SK-N-SH (cell line): Measurements from ENCODE around the gene AMMECR1. TPM values are rescaled to one million over a fixed set of nuclear protein-coding genes. Genes with fewer than 3 reads are reported as not detected.

ENCODE experiments used
- CTCF ChIA-PET: fragments of 300-600, 350-600 bp; formaldehyde crosslinking; extraction: SDS; loops from one replicate; lab custom pipeline; 2021; lab: Yijun Ruan, JAX
- POLR2A ChIA-PET: fragments of 350-600 bp; sonication (Branson Sonifier 250); formaldehyde crosslinking; extraction: SDS; loops from one replicate; lab custom pipeline; 2020; ENCODE audit warnings: antibody characterized with exemption, inconsistent platforms; lab: Yijun Ruan, JAX
- DNase-seq: peaks from one replicate; pipeline ENCODE4 v3.0.0; 2012
- H2AFZ ChIP-seq: fragments of 200-600 bp; sonication (generic); 2 replicates; pipeline ENCODE4 v1.8.1; 2016; ENCODE audit warnings: antibody characterized with exemption, mild to moderate bottlenecking, low read depth
- H3F3A ChIP-seq: fragments of 200-600 bp; sonication (generic); replicated peaks from 2 replicates; pipeline ENCODE3; 2016; ENCODE audit warnings: antibody characterized with exemption, mild to moderate bottlenecking; ENCODE audit not compliant: insufficient read depth
- H3K27ac ChIP-seq, 2 experiments: fragments of 200-500 bp in 1 of 2; fragments of 200-600 bp in 1 of 2; sonication (Bioruptor generic) in 1 of 2; sonication (generic), shearing (Covaris generic) in 1 of 2; 2 replicates each; pipeline versions ENCODE4 v1.5.1 to v1.6.1; 2014 to 2016; ENCODE audit warnings: low read depth in 2 of 2, inconsistent platforms in 1 of 2, low read length in 1 of 2, mild to moderate bottlenecking in 1 of 2, mixed read lengths in 1 of 2
- H3K27me3 ChIP-seq: fragments of 200-600 bp; sonication (generic), shearing (Covaris generic); 2 replicates; pipeline ENCODE4 v1.6.1; 2016; ENCODE audit warnings: mixed run types; ENCODE audit not compliant: insufficient read depth
- H3K36me3 ChIP-seq, 2 experiments: fragments of 200-500 bp in 1 of 2; fragments of 200-600 bp in 1 of 2; sonication (Bioruptor generic) in 1 of 2; sonication (generic) in 1 of 2; replicated peaks in 1 of 2; 2 replicates each; pipeline versions ENCODE3 to v1.5.1; 2014 to 2016; ENCODE audit warnings: low read length in 1 of 2, mild to moderate bottlenecking in 1 of 2; ENCODE audit not compliant: insufficient read depth in 2 of 2, control insufficient read depth in 1 of 2
- H3K4me1 ChIP-seq, 2 experiments: fragments of 200-500 bp in 1 of 2; fragments of 200-600 bp in 1 of 2; sonication (Bioruptor generic) in 1 of 2; sonication (generic), shearing (Covaris generic) in 1 of 2; 2 replicates each; pipeline versions ENCODE4 v1.5.1 to v1.6.1; 2014 to 2016; ENCODE audit warnings: low read depth in 1 of 2, low read length in 1 of 2, mixed run types in 1 of 2; ENCODE audit not compliant: insufficient read depth in 2 of 2, control insufficient read depth in 1 of 2
- H3K4me2 ChIP-seq: fragments of 200-600 bp; sonication (generic), shearing (Covaris generic); 2 replicates; pipeline ENCODE4 v1.6.1; 2017; ENCODE audit warnings: mixed run types
- H3K4me3 ChIP-seq, 2 experiments: fragments of 200-500 bp in 1 of 2; fragments of 200-600 bp in 1 of 2; sonication (Bioruptor generic) in 1 of 2; sonication (generic), shearing (Covaris generic) in 1 of 2; 2 replicates each; pipeline versions ENCODE4 v1.5.1 to v1.8.1; 2014 to 2016; ENCODE audit warnings: low read depth in 2 of 2, inconsistent platforms in 1 of 2, low read length in 1 of 2, mild to moderate bottlenecking in 1 of 2, mixed read lengths in 1 of 2, moderate library complexity in 1 of 2
- H3K79me2 ChIP-seq: fragments of 200-600 bp; sonication (generic); 2 replicates; pipeline ENCODE4 v1.8.1; 2017; ENCODE audit warnings: mild to moderate bottlenecking; ENCODE audit not compliant: insufficient read depth
- H3K9ac ChIP-seq: fragments of 200-600 bp; sonication (generic); 2 replicates; pipeline ENCODE4 v1.6.1; 2017; ENCODE audit warnings: mixed run types
- H3K9me2 ChIP-seq: fragments of 200-600 bp; sonication (generic); 2 replicates; pipeline ENCODE4 v1.6.1; 2017; ENCODE audit warnings: mixed run types
- H3K9me3 ChIP-seq: fragments of 200-600 bp; sonication (generic); 2 replicates; pipeline ENCODE4 v1.6.1; 2017; ENCODE audit warnings: mixed run types, mild to moderate bottlenecking, moderate library complexity
- H4K20me1 ChIP-seq: fragments of 200-600 bp; sonication (generic); 2 replicates; pipeline ENCODE4 v1.6.1; 2017; ENCODE audit warnings: mild to moderate bottlenecking, mixed run types; ENCODE audit not compliant: insufficient read depth
- CHD2 ChIP-seq: fragments of 150-350 bp; IDR thresholded peaks from 2 replicates; pipeline ENCODE4 v1.6.1; 2018; ENCODE audit warnings: low read length; ENCODE audit not compliant: partially characterized antibody
- ELF1 ChIP-seq: IDR thresholded peaks from 2 replicates; pipeline ENCODE4 v1.4.0; 2012
- EZH2phosphoT487 ChIP-seq: fragments of 200-600 bp; sonication (generic); IDR thresholded peaks from 2 replicates; pipeline ENCODE4 v1.6.1; 2017; ENCODE audit warnings: low read depth, mixed run types, mild to moderate bottlenecking, antibody characterized with exemption, moderate library complexity, borderline replicate concordance
- FOXM1 ChIP-seq: IDR thresholded peaks from 2 replicates; pipeline ENCODE4 v1.4.0; 2012; ENCODE audit warnings: low read depth, mild to moderate bottlenecking
- GATA2 ChIP-seq: sonication (generic); formaldehyde crosslinking; IDR thresholded peaks from 2 replicates; pipeline ENCODE4 v1.5.0; 2020; ENCODE audit warnings: mild to moderate bottlenecking, missing genetic modification reagents
- POLR2AphosphoS5 ChIP-seq: IDR thresholded peaks from 2 replicates; pipeline ENCODE4 v1.6.1; 2012; ENCODE audit warnings: low read depth, low read length
- SIN3A ChIP-seq: IDR thresholded peaks from 2 replicates; pipeline ENCODE4 v1.6.1; 2012; ENCODE audit warnings: low read depth, mild to moderate bottlenecking, low read length, moderate library complexity, borderline replicate concordance
- SMC3 ChIP-seq: IDR thresholded peaks from 2 replicates; pipeline ENCODE4 v1.6.1; 2012; ENCODE audit warnings: low read depth, low read length, improper control_type of control experiment
- TCF12 ChIP-seq: IDR thresholded peaks from 2 replicates; pipeline ENCODE4 v1.4.0; 2012
- WGBS: methylation state at CpG from one replicate; pipeline ENCODE4 v1.1.6; 2017; ENCODE audit warnings: low lambda C conversion rate; 5-methylcytosine and 5-hydroxymethylcytosine counted together
- polyA plus RNA-seq, 3 experiments: library from polyadenylated mRNA; depleted of rRNA; stranded (reverse); fragments of >200 nt; gene quantifications; 2 replicates each; pipeline ENCODE4 v1.2.3, GENCODE V29; 2012
- TF ChIP-seq, protein P1 (sequence below): IDR thresholded peaks from 2 replicates; pipeline ENCODE4; 2012
- TF ChIP-seq, protein P2 (sequence below): fragments of 150-350 bp; IDR thresholded peaks from 2 replicates; pipeline ENCODE4 v1.6.1; 2016; ENCODE audit warnings: mild to moderate bottlenecking, low read depth, low read length
- TF ChIP-seq, protein P3 (sequence below): IDR thresholded peaks from 2 replicates; pipeline ENCODE4 v1.4.0; 2012; ENCODE audit warnings: low read depth, borderline replicate concordance

The AMMECR1 gene
- polyA plus RNA-seq, 1 of the 3 experiments (the other 2 are of a cell fraction), result 1.3 TPM

GRCh38 chrX:110318664-110318968 lies 731 bp upstream of the AMMECR1 start (continued):
- TF ChIP-seq, protein P1, sequence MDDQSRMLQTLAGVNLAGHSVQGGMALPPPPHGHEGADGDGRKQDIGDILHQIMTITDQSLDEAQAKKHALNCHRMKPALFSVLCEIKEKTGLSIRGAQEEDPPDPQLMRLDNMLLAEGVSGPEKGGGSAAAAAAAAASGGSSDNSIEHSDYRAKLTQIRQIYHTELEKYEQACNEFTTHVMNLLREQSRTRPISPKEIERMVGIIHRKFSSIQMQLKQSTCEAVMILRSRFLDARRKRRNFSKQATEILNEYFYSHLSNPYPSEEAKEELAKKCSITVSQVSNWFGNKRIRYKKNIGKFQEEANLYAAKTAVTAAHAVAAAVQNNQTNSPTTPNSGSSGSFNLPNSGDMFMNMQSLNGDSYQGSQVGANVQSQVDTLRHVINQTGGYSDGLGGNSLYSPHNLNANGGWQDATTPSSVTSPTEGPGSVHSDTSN, result no peak

- peak overlapping the region; percentile 75 for H3K4me2 ChIP-seq
- POLR2A ChIA-PET, result no interaction called here
Observed at GRCh38 chrX:110317061-110317819, 645 bp downstream of the AMMECR1 start.

GRCh38 chrX:110316351-110317060 lies 1.4 kb downstream of the AMMECR1 start:
- H3K79me2 ChIP-seq, result peaks cover 45% of the 10 kb centered on the region

More at GRCh38 chrX:110317061-110317819, 645 bp downstream of the AMMECR1 start:
- CTCF ChIA-PET, result interaction anchor here (0.7 to 1.3 kb wide), 5 partner anchors 10 to 162 kb away, joined by 3 read pairs; no protein-coding TSS in a partner anchor
- Histone ChIP-seq H4K20me1 (peaks cover 4% of the 10 kb centered on the region), H3F3A (peaks cover 3% of the 10 kb centered on the region), H3K36me3 (no peaks in the 10 kb centered on the region)
- WGBS, result 2% methylated on average over 25 of the region's 40 CpGs
- TF ChIP-seq POLR2AphosphoS5 (no peak), SMC3 (no peak), FOXM1 (no peak), CHD2 (no peak), TCF12 (no peak)
- TF ChIP-seq, protein P1, result no peak
- TF ChIP-seq, protein P2, sequence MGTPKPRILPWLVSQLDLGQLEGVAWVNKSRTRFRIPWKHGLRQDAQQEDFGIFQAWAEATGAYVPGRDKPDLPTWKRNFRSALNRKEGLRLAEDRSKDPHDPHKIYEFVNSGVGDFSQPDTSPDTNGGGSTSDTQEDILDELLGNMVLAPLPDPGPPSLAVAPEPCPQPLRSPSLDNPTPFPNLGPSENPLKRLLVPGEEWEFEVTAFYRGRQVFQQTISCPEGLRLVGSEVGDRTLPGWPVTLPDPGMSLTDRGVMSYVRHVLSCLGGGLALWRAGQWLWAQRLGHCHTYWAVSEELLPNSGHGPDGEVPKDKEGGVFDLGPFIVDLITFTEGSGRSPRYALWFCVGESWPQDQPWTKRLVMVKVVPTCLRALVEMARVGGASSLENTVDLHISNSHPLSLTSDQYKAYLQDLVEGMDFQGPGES, result no peak
- TF ChIP-seq, all 33 proteins: peak for 0
- Histone ChIP-seq H3K79me2 (peaks cover 45% of the 10 kb centered on the region), H3K9ac (peak overlapping the region; percentile 81), H3K9me2 (no peaks in the 10 kb centered on the region), H3K4me3 (peak overlapping the region; percentile 75 to 81), H3K9me3 (no peaks in the 10 kb centered on the region), H3K27ac (peak overlapping the region; percentile 62 to 79), H3K27me3 (no peaks in the 10 kb centered on the region), H3K4me1 (no peaks in the 10 kb centered on the region; a peak in 3 of 4 replicates), H2AFZ (peak overlapping the region; percentile 92; the same call in 1 of the 2 replicates)
- peak; percentile 55 for DNase-seq

More at GRCh38 chrX:110316351-110317060, 1.4 kb downstream of the AMMECR1 start:
- no peaks in the 10 kb centered on the region; a peak in 3 of 4 replicates for H3K4me1 ChIP-seq
- ChIA-PET POLR2A (no interaction called here), CTCF (interaction anchor here (0.7 to 1.2 kb wide), 4 partner anchors 9 to 161 kb away, joined by 3 to 5 read pairs (median 3); no protein-coding TSS in a partner anchor)
- peak overlapping the region; percentile 75 for H3K4me2 ChIP-seq
- TF ChIP-seq EZH2phosphoT487, result no peak
- no peak for TF ChIP-seq ELF1
- TF ChIP-seq SIN3A, result no peak
- TF ChIP-seq, protein P3, sequence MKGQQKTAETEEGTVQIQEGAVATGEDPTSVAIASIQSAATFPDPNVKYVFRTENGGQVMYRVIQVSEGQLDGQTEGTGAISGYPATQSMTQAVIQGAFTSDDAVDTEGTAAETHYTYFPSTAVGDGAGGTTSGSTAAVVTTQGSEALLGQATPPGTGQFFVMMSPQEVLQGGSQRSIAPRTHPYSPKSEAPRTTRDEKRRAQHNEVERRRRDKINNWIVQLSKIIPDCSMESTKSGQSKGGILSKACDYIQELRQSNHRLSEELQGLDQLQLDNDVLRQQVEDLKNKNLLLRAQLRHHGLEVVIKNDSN, result no peak
- TF ChIP-seq GATA2 (CRISPR knock-in tag), result no peak
- TF ChIP-seq, all 33 proteins: peak for 0
- Histone ChIP-seq H3K27me3 (no peaks in the 10 kb centered on the region), H3K4me3 (peak overlapping the region; percentile 75 to 81), H3K36me3 (no peaks in the 10 kb centered on the region), H3K9ac (peak overlapping the region; percentile 81), H3K9me2 (no peaks in the 10 kb centered on the region), H3K9me3 (no peaks in the 10 kb centered on the region), H3K27ac (peak overlapping the region in 1 of 2 experiments; percentile 62; a peak in 2 of 4 replicates), H3F3A (peaks cover 3% of the 10 kb centered on the region), H2AFZ (peak overlapping the region; percentile 92; the same call in 1 of the 2 replicates), H4K20me1 (peaks cover 4% of the 10 kb centered on the region)
- peak; percentile 15 for DNase-seq
- WGBS, result 23% methylated on average over 12 of the region's 12 CpGs
